GM18507 (cell line): ENCODE data around the gene JPH4.
"Not testable (repeated sequence)": the region's sequence is repeated elsewhere in the genome, so short reads cannot be mapped to it uniquely, and the experiment has no call there.

Experiments used
- DNase-seq: peaks from one replicate; pipeline ENCODE4 v3.0.0; 2011; ENCODE audit warnings: low read depth; ENCODE audit not compliant: insufficient read length; ENCODE audit errors: extremely low spot score
- FAIRE-seq: peaks from 2 replicates; lab custom pipeline; 2011; peaks lifted over from hg19 to GRCh38; lab: Jason Lieb, UNC

JPH4 gene

DNA sequence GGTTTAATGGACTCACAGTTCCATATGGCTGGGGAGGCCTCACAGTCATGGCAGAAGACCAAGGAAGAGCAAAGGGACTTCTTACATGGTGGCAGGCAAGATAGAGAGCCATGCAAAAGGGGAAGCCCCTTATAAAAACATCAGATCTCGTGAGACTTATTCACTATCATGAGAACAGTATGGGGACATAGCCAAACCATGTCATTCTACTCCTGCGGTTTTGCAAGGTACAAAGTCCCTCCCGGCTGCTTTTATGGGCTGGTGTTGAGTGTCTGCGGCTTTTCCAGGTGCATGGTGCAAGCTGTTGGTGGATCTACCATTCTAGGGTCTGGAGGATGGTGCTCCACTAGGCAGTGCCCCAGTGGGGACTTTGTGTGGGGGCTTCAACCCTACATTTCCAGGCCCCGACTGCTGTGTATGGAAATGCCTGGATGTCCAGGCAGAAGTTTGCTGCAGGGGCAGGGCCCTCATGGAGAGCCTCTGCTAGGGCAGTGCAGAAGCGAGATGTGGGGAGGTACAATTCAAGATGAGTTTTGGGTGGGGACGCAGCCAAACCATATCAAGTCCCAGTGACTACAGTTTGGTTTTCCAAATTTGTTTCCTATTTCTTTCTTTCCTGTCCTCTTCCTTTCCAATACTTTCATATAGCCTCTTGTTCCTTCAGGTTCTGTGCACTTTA, 31.0 kb upstream of the JPH4 start:
- not testable (repeated sequence) for FAIRE-seq, DNase-seq

- FAIRE-seq (no peak), DNase-seq (no peak)
Observed at GRCh38 chr14:23609001-23609400, 30.4 kb upstream of the JPH4 start.

DNA sequence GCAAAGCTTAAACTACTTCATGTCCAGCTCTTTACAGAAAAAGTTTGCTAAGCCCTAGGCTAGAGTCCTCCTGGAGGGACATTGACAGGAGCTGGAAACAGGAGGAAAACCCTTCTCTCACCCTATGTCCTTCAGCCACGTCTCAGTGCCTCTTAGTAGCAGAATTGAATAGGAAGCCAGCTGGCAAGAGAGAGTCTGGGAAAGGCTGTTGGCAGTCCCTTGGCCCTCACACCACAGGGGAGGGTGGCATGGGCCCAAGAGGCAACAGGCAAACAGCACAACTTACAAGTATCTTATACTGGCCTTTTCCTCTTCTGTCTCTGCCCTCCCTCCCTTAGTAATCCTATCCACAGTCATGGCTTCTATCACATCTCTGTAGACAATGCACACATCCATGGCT, 29.9 kb upstream of the JPH4 start:
- DNase-seq (no peak), FAIRE-seq (no peak)

- peak; percentile 84 for FAIRE-seq
- DNase-seq, result peak; percentile 38
Observed at GRCh38 chr14:23605931-23606585, 27.5 kb upstream of the JPH4 start.

DNA sequence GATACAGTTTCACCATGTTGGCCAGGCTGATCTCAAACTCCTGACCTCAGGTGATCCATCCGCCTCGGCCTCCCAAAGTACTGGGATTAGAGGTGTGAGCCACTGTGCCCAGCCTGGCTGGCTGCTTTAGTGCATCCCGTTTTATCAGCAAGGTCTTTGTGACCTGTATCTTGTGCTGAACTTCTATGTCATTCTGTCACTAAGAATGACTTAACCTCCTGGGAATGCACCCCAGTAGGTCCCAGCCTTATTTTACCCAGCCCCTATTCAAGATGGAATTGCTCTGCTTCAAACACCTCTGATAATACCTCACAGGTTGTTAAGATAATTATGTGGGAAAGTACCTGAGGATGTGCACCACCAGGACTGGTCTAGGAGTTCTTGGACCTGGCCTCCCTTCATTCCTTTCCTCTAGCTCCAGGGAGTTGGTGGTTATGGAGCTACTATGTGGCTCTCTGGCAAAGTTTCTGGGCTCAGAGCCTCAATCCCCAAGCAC, 26.1 kb upstream of the JPH4 start:
- no peak for FAIRE-seq
- DNase-seq, result no peak

DNA sequence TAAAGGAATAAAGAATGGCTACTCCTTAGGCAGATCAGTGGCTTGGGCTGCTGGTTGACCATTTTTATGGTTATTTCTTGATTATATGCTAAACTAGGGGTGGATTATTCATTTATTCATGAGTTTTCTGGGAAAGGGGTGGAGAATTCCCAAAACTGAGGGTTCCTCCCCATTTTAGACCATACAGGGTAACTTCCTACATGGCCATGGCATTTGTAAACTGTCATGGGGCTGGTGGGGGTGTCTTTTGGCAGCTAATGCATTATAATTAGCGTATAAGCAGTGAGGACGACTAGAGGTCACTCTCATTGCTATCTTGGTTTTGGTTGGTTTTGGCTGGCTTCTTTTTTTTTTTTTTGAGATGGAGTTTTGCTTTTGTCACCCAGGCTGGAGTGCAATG, 25.6 kb upstream of the JPH4 start:
- no peak for DNase-seq
- no peak for FAIRE-seq

DNA sequence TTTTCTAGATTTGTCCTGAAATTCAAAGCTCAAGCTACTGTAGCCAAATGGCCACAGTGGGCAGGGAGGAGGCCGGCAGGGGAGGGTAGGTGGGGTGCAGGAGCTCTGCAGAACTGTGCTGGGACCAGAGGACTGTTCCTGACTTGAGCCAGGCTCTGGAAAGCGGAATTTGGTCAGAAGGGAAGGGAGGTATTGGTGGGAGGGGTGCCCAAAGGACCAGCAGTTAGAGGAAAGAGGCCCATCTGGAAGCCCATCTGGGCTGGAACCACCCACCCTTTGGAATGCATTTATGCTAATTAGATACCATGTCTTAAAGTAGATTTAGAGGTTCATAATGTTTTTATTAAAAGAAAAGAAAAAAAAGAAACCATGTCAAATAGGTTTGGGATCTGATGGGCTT, 24.5 kb upstream of the JPH4 start:
- FAIRE-seq (no peak), DNase-seq (no peak)

GRCh38 chr14:23602181-23603095, 23.8 kb upstream of the JPH4 start:
- DNase-seq (no peak), FAIRE-seq (no peak)

- peak; percentile 74 for FAIRE-seq
- no peak for DNase-seq
Observed at GRCh38 chr14:23601845-23602180, 23.2 kb upstream of the JPH4 start.

DNA sequence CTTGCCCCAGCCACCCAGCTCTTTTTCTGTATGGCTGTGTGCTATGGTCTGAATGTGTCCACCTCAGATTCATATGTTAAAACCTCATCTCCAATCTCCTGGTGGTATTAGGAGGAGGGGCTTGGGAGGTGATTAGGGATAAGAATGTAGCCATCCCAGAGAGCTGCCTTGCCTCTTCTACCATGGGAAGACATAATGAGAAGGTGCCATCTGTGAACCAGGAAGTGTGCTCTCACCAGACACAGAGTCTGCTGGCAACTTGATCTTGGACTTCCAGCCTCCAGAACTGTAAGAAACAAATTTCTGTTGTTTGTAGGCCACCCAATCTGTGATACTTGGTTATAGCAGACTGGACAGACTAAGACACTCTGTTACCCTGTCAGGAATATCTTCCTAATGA, 22.8 kb upstream of the JPH4 start:
- DNase-seq (no peak), FAIRE-seq (no peak)

GRCh38 chr14:23600806-23601205, 22.2 kb upstream of the JPH4 start:
- no peak for FAIRE-seq
- no peak for DNase-seq

GRCh38 chr14:23600322-23600707, 21.7 kb upstream of the JPH4 start:
- DNase-seq (no peak), FAIRE-seq (no peak)

DNA sequence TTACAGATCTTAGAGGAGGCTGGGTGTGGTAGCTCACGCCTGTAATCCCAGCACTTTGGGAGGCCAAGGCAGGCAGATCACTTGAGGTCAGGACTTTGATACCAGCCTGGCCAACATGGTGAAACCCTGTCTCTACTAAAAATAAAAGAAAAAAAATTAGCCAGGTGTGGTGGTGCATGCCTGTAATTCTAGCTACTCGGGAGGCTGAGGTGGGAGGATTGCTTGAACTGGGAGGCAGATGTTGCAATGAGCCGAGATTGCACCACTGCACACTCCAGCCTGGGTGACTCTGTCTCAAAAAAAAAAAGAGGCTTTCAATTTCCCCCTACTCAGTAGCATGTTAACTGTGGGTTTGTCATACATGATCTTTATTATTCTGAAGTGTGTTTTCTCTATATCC, 15.6 kb upstream of the JPH4 start:
- FAIRE-seq, DNase-seq: not testable (repeated sequence)

- DNase-seq (no peak), FAIRE-seq (no peak)
Observed at GRCh38 chr14:23590198-23590597, 11.6 kb upstream of the JPH4 start.

GRCh38 chr14:23589606-23590005, 11.0 kb upstream of the JPH4 start:
- no peak for FAIRE-seq

DNA sequence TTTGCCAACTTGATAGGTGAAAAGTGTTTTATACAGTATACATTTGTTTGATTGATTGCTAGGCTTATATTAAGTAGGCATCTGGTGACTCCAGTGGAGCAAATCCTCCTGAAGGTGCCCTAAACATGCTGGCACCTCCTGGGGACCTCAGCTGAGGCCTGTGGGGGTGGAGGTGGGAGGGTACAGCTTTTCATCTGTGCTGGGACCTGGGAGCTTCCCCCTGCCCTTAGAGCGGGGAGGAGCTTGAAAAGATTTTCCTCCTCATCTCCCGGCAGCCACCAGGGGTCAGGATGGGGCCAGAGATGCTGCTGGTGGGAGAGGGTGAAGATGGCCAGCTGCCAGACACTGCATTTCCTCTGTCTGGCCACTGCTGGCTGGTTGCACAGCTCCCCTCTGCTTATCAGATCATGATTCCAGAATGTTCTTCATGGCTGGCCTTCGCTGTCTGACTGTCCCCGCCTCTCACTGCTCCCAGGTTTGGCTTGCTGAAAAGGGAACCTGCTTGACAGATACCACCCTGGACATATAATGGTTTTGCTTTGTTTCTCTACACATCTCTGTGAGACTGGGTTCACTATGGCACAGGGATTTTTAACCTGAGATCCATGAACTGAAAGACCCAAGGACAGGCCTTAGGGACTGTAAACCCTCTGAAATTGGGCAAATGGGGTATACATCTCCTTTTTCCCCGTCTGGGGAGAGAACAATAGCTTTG, 10.5 kb upstream of the JPH4 start:
- peak; percentile 96 for FAIRE-seq
- peak; percentile 91 for DNase-seq

More at GRCh38 chr14:23589606-23590005, 11.0 kb upstream of the JPH4 start:
- no peak for DNase-seq

GRCh38 chr14:23584527-23585203, 6.1 kb upstream of the JPH4 start:
- not testable (repeated sequence) for FAIRE-seq, DNase-seq

DNA sequence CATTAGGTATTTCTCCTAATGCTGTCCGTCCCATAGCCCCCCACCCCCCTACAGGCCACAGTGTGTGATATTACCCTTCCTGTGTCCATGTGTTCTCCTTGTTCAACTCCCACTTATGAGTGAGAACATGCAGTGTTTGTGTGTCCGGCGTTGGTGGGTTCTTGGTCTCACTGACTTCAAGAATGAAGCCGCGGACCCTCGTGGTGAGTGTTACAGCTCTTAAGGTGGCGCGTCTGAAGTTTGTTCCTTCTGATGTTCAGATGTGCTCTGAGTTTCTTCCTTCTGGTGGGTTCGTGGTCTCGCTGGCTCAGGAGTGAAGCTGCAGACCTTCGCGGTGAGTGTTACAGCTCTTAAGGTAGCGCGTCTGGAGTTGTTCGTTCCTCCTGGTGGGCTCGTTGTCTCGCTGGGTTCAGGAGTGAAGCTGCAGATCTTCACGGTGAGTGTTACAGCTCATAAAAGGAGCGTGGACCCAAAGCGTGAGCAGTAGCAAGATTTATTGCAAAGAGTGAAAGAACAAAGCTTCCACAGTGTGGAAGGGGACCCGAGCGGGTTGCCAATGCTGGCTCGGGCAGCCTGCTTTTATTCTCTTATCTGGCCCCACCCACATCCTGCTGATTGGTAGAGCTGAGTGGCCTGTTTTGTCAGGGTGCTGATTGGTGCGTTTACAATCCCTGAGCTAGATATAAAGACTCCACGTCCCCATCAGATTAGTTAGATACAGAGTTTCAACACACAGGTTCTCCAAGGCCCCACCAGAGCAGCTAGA, 5.4 kb upstream of the JPH4 start:
- DNase-seq, FAIRE-seq: not testable (repeated sequence)
